Small intestine (tissue), 7 donors: ENCODE measurements around the gene SIX1. TPM values are rescaled to one million over a fixed set of nuclear protein-coding genes. Genes with fewer than 3 reads are reported as not detected.

Experiments used
- DNase-seq, 2 donors: peaks; one replicate each; pipeline versions ENCODE4 v3.0.0 to v3.0.0-alpha.2; 2013
- FAIRE-seq: peaks from 2 replicates; lab custom pipeline; 2012; peaks lifted over from hg19 to GRCh38; lab: Jason Lieb, UNC
- H3K27ac ChIP-seq, 3 donors: one replicate each; pipeline ENCODE4 v1.5.1; 2013; ENCODE audit warnings: low read length in 2 of 3, mild to moderate bottlenecking in 2 of 3, control low read depth in 1 of 3, inconsistent platforms in 1 of 3, low read depth in 1 of 3, moderate library complexity in 1 of 3
- H3K27me3 ChIP-seq, 3 donors: one replicate each; pipeline ENCODE4 v1.6.1; 2013; ENCODE audit warnings: low read length in 3 of 3, inconsistent platforms in 1 of 3; ENCODE audit not compliant: control insufficient read depth in 3 of 3, insufficient read depth in 3 of 3
- H3K36me3 ChIP-seq, 3 donors: one replicate each; pipeline ENCODE4 v1.6.1; 2013; ENCODE audit warnings: low read length in 3 of 3, inconsistent platforms in 1 of 3, low read depth in 1 of 3, mild to moderate bottlenecking in 1 of 3, moderate library complexity in 1 of 3; ENCODE audit not compliant: control insufficient read depth in 3 of 3, insufficient read depth in 2 of 3
- H3K4me1 ChIP-seq, 3 donors: one replicate each; pipeline ENCODE4 v1.6.1; 2013; ENCODE audit warnings: low read length in 2 of 3, inconsistent platforms in 1 of 3, low read depth in 1 of 3, mild to moderate bottlenecking in 1 of 3, moderate library complexity in 1 of 3; ENCODE audit not compliant: control insufficient read depth in 3 of 3, insufficient read depth in 2 of 3
- H3K4me3 ChIP-seq, 3 donors: one replicate each; pipeline ENCODE4 v1.5.1; 2013; ENCODE audit warnings: low read length in 3 of 3, control low read depth in 1 of 3, inconsistent platforms in 1 of 3, low read depth in 1 of 3, mild to moderate bottlenecking in 1 of 3, moderate library complexity in 1 of 3
- H3K9me3 ChIP-seq, 2 donors: one replicate each; pipeline ENCODE4 v1.6.1; 2013; ENCODE audit warnings: low read depth in 1 of 2, low read length in 1 of 2; ENCODE audit not compliant: control insufficient read depth in 2 of 2, insufficient read depth in 1 of 2
- WGBS, 3 donors: extraction: QIAGEN DNeasy Blood & Tissue Kit; methylation state at CpG; one replicate each; pipeline ENCODE4 v1.1.7; 2013; 5-methylcytosine and 5-hydroxymethylcytosine counted together
- polyA plus RNA-seq, 4 donors: library from polyadenylated mRNA; stranded (reverse) in 3 of 4; unstranded in 1 of 4; fragments of 200-250 nt in 3 of 4; fragments of 120-200 nt in 1 of 4; gene quantifications; one replicate each; pipeline versions ENCODE4 v1.2.1 to v1.2.3, GENCODE V29; 2013
- donor health status: healthy with polysubstance abuse.
- donor health status: control.
- donor health status: control.
- donor health status: Bipolar disorder and iron deficiency.
- donor health status: healthy.

The SIX1 gene
- polyA plus RNA-seq, 4 donors, result 0.18 to 0.32 (median 0.27) TPM; not detected in 1

- 50 to 58% (median 51%) methylated on average over 3 of the region's 3 CpGs for WGBS, 3 donors
- Histone ChIP-seq H3K4me1 (no peaks in the 10 kb centered on the region), H3K9me3 (no peaks in the 10 kb centered on the region), H3K36me3 (no peaks in the 10 kb centered on the region), H3K27ac (no peak overlapping the region), H3K27me3 (peaks cover 3 to 24% (median 7%) of the 10 kb centered on the region in 3 donors), H3K4me3 (no peak overlapping the region)
- DNase-seq (no peak), FAIRE-seq (no peak)
These were observed 17.0 kb downstream of the SIX1 start for GRCh38 chr14:60632257-60632656.

GRCh38 chr14:60631842-60632241 lies 17.4 kb downstream of the SIX1 start:
- FAIRE-seq (no peak), DNase-seq (no peak)
- H3K36me3 ChIP-seq, result no peaks in the 10 kb centered on the region
- no peak overlapping the region for H3K27ac ChIP-seq
- H3K4me3 ChIP-seq, result no peak overlapping the region
- WGBS, 3 donors, result 72 to 85% (median 73%) methylated on average over 2 of the region's 2 CpGs
- H3K27me3 ChIP-seq, result peaks cover 0 to 20% (median 4%) of the 10 kb centered on the region in 3 donors
- H3K4me1 ChIP-seq, result no peaks in the 10 kb centered on the region
- H3K9me3 ChIP-seq, result no peaks in the 10 kb centered on the region

GRCh38 chr14:60630129-60630528 lies 19.1 kb downstream of the SIX1 start:
- DNase-seq (no peak), FAIRE-seq (no peak)
- Histone ChIP-seq H3K27ac (no peak overlapping the region), H3K27me3 (peaks cover 0 to 8% (median 0%) of the 10 kb centered on the region in 3 donors), H3K36me3 (no peaks in the 10 kb centered on the region), H3K4me3 (no peak overlapping the region), H3K4me1 (peaks cover 0 to 1% (median 0%) of the 10 kb centered on the region in 3 donors), H3K9me3 (no peaks in the 10 kb centered on the region)

- Histone ChIP-seq H3K4me3 (no peak overlapping the region), H3K27me3 (peaks cover 0 to 6% (median 0%) of the 10 kb centered on the region in 3 donors), H3K36me3 (no peaks in the 10 kb centered on the region), H3K27ac (no peak overlapping the region), H3K4me1 (peaks cover 0 to 4% (median 0%) of the 10 kb centered on the region in 3 donors), H3K9me3 (no peaks in the 10 kb centered on the region)
- 61 to 82% (median 65%) methylated on average over 1 of the region's 1 CpG for WGBS, 3 donors
- FAIRE-seq (no peak), DNase-seq (no peak)
These were observed 20.4 kb downstream of the SIX1 start for GRCh38 chr14:60628892-60629291.

- no peak overlapping the region for H3K4me3 ChIP-seq
- H3K9me3 ChIP-seq, result no peaks in the 10 kb centered on the region
- H3K27me3 ChIP-seq, result no peaks in the 10 kb centered on the region
- DNase-seq, result no peak
- 35 to 51% (median 39%) methylated on average over 2 of the region's 2 CpGs for WGBS, 3 donors
- no peak overlapping the region for H3K27ac ChIP-seq
- no peak for FAIRE-seq
- H3K4me1 ChIP-seq, result peaks cover 0 to 4% (median 0%) of the 10 kb centered on the region in 3 donors
- H3K36me3 ChIP-seq, result no peaks in the 10 kb centered on the region
These were observed 26.4 kb downstream of the SIX1 start for GRCh38 chr14:60622917-60623257.

- no peak for FAIRE-seq
- Histone ChIP-seq H3K4me3 (no peak overlapping the region), H3K27ac (no peak overlapping the region)
These were observed 26.9 kb downstream of the SIX1 start for GRCh38 chr14:60622210-60622916.

GRCh38 chr14:60621386-60621785 lies 27.9 kb downstream of the SIX1 start:
- H3K4me3 ChIP-seq, result no peak overlapping the region
- no peaks in the 10 kb centered on the region for H3K9me3 ChIP-seq
- peaks cover 0 to 4% (median 0%) of the 10 kb centered on the region in 3 donors for H3K4me1 ChIP-seq
- no peak for FAIRE-seq
- DNase-seq, result no peak
- no peaks in the 10 kb centered on the region for H3K27me3 ChIP-seq
- no peaks in the 10 kb centered on the region for H3K36me3 ChIP-seq
- no peak overlapping the region for H3K27ac ChIP-seq

More at GRCh38 chr14:60622210-60622916, 26.9 kb downstream of the SIX1 start:
- DNase-seq, result no peak
- 52 to 61% (median 53%) methylated on average over 5 of the region's 5 CpGs for WGBS, 3 donors
- Histone ChIP-seq H3K4me1 (peaks cover 0 to 4% (median 0%) of the 10 kb centered on the region in 3 donors), H3K9me3 (no peaks in the 10 kb centered on the region), H3K27me3 (no peaks in the 10 kb centered on the region), H3K36me3 (no peaks in the 10 kb centered on the region)

GRCh38 chr14:60618241-60618640 lies 31.0 kb downstream of the SIX1 start:
- H3K27me3 ChIP-seq, result no peaks in the 10 kb centered on the region
- H3K4me3 ChIP-seq, result no peak overlapping the region
- WGBS, 3 donors, result 8 to 44% (median 27%) methylated on average over 2 of the region's 2 CpGs
- no peaks in the 10 kb centered on the region for H3K9me3 ChIP-seq
- DNase-seq (peak in 1 of 2 donors; percentile 23), FAIRE-seq (no peak)
- H3K4me1 ChIP-seq, result no peaks in the 10 kb centered on the region
- no peak overlapping the region for H3K27ac ChIP-seq
- H3K36me3 ChIP-seq, result no peaks in the 10 kb centered on the region
